Common myeloid progenitor, CD34-positive (primary cell): ENCODE data around the gene KRCC1.

Experiments used
- CTCF ChIA-PET: fragments of 350-600 bp; sonication (Branson Sonifier 250); formaldehyde crosslinking; loops from one replicate; lab custom pipeline; 2021; ENCODE audit warnings: antibody characterized with exemption; lab: Charles Lee
- POLR2A ChIA-PET: fragments of 350-600 bp; sonication (Branson Sonifier 250); formaldehyde crosslinking; loops from one replicate; lab custom pipeline; 2021; ENCODE audit warnings: antibody characterized with exemption; lab: Charles Lee
- DNase-seq, 3 donors: peaks; one replicate each; pipeline versions ENCODE4 v3.0.0 to v3.0.0-alpha.2; 2013
- H3K27ac ChIP-seq, 2 experiments: 1 replicate in 1 of 2; 2 replicates in 1 of 2; pipeline ENCODE4 v1.7.0; 2013; ENCODE audit warnings: inconsistent platforms in 2 of 2, low read length in 2 of 2, mild to moderate bottlenecking in 2 of 2, low read depth in 1 of 2, moderate library complexity in 1 of 2; ENCODE audit not compliant: severe bottlenecking in 2 of 2, insufficient read depth in 1 of 2, poor library complexity in 1 of 2
- H3K27me3 ChIP-seq, 5 experiments: replicated peaks in 2 of 5; 1 replicate in 3 of 5; 2 replicates in 2 of 5; pipeline versions ENCODE4 v1.6.1 to v1.7.0; 2013; ENCODE audit warnings: low read length in 4 of 5, mild to moderate bottlenecking in 2 of 5, moderate library complexity in 2 of 5, inconsistent platforms in 1 of 5; ENCODE audit not compliant: insufficient read depth in 5 of 5, control insufficient read depth in 4 of 5
- H3K36me3 ChIP-seq, 4 experiments: 1 replicate in 2 of 4; 2 replicates in 2 of 4; pipeline versions ENCODE4 v1.6.1 to v1.7.0; 2013; ENCODE audit warnings: low read length in 3 of 4, control low read depth in 1 of 4, mild to moderate bottlenecking in 1 of 4; ENCODE audit not compliant: control insufficient read depth in 4 of 4, insufficient read depth in 4 of 4
- H3K4me1 ChIP-seq, 4 experiments: 1 replicate in 3 of 4; 2 replicates in 1 of 4; pipeline versions ENCODE4 v1.6.1 to v1.7.1; 2013; ENCODE audit warnings: low read length in 3 of 4, mild to moderate bottlenecking in 3 of 4, control low read depth in 1 of 4, inconsistent platforms in 1 of 4, moderate library complexity in 1 of 4; ENCODE audit not compliant: control insufficient read depth in 4 of 4, insufficient read depth in 4 of 4; ENCODE audit errors: control extremely low read depth in 1 of 4
- H3K4me3 ChIP-seq, 7 experiments: 1 replicate in 4 of 7; 2 replicates in 3 of 7; pipeline versions ENCODE4 v1.5.1 to v1.7.0; 2013; ENCODE audit warnings: mild to moderate bottlenecking in 7 of 7, low read length in 6 of 7, moderate library complexity in 6 of 7, inconsistent platforms in 2 of 7, low read depth in 2 of 7, control low read depth in 1 of 7; ENCODE audit not compliant: insufficient read depth in 4 of 7, control insufficient read depth in 1 of 7; ENCODE audit errors: extremely low read depth in 1 of 7
- H3K9me3 ChIP-seq, 5 experiments: 1 replicate in 4 of 5; 2 replicates in 1 of 5; pipeline versions ENCODE4 v1.6.1 to v1.7.1; 2013; ENCODE audit warnings: low read length in 4 of 5, mild to moderate bottlenecking in 2 of 5, inconsistent platforms in 1 of 5, low read depth in 1 of 5, moderate library complexity in 1 of 5; ENCODE audit not compliant: control insufficient read depth in 4 of 5, insufficient read depth in 2 of 5; ENCODE audit errors: control extremely low read depth in 1 of 5
- WGBS: methylation state at CpG from one replicate; pipeline ENCODE4 v1.1.5; 2013; ENCODE audit not compliant: insufficient coverage; 5-methylcytosine and 5-hydroxymethylcytosine counted together

KRCC1 gene

DNA sequence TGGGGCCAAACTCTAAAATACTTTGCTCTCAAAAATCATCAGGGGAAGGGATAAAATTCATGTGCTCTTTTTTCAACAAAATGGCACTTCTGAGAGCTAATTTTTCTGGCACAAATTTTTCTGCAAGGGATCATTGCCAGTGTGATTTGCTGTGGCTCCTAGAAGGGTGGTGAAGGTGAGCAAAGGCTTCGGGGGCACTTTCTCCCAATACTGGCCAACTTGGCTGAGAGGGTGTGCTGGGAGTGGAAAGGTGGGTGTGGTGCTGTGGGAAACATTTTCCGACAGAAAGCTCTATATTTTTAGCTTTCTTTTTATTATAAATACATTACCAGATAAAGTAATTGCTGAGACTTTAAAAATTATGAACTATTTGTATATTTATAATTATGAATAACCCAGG lies 12.5 kb upstream of the KRCC1 start:
- CTCF ChIA-PET, result no interaction called here

DNA sequence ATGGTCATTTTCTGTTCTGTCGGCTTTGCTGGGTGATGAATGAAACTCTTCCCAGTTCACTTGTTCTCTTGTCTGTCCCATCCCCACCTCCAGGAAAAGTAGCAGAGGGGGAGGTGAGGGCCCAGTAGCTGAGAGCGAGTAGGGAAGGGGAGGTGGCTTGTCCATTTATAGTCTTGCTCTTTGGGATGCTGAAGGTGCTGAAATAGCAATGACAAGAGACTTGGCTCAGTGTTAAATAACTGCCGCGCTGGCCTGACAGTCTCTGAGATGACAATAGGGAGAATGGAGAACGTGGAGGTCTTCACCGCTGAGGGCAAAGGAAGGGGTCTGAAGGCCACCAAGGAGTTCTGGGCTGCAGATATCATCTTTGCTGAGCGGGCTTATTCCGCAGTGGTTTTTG lies 12.0 kb upstream of the KRCC1 start, which contains the start of gene SMYD1:
SMYD1 (plus strand) TSS at position 228 of the 400 bp plus-strand sequence; CDS start at position 268, 40 bp downstream.
- WGBS, result 98% methylated on average over 4 of the region's 8 CpGs

More for the DNA sequence above, 12.5 kb upstream of the KRCC1 start:
- Histone ChIP-seq H3K4me1 (peaks cover 0 to 2% (median under 1%) of the 10 kb centered on the region in 4 experiments), H3K27me3 (no peaks in the 10 kb centered on the region), H3K27ac (no peak overlapping the region), H3K4me3 (no peak overlapping the region), H3K36me3 (no peaks in the 10 kb centered on the region), H3K9me3 (no peaks in the 10 kb centered on the region)
- WGBS, result no CpG with 5 or more reads among the region's 2 CpGs
- POLR2A ChIA-PET, result no interaction called here
- DNase-seq, result no peak

DNA sequence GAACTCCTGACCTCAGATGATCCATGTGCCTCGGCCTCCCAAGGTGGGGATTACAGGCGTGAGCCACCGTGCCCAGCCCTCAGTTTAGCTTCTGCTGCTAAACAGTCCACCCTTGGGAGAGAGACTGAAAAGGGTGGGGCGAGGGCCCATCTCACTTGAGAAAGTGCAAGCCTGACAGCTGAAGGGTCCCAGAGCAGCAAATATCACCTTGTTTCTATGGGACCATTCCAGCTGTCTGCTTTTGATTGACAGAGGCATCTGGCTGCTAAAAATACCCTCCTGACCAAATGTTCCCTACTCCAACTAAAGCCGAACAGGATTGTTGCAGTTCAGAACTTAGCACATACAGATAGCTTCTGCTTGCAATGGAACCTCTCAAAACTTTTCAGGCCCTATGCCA lies 11.6 kb upstream of the KRCC1 start:
- POLR2A ChIA-PET, result no interaction called here
- Histone ChIP-seq H3K36me3 (no peaks in the 10 kb centered on the region), H3K27me3 (no peaks in the 10 kb centered on the region), H3K9me3 (no peaks in the 10 kb centered on the region), H3K27ac (no peak overlapping the region), H3K4me3 (no peak overlapping the region), H3K4me1 (peaks cover 0 to 8% (median 4%) of the 10 kb centered on the region in 4 experiments)
- 99% methylated on average over 5 of the region's 5 CpGs for WGBS
- no peak for DNase-seq
- CTCF ChIA-PET, result interaction anchor here (1.3 kb wide), 1 partner anchor 66 kb away, joined by 4 read pairs; no protein-coding TSS in a partner anchor

More for the DNA sequence above, 12.0 kb upstream of the KRCC1 start, which contains the start of gene SMYD1:
- H3K4me1 ChIP-seq, result peaks cover 0 to 6% (median 2%) of the 10 kb centered on the region in 4 experiments
- ChIA-PET POLR2A (no interaction called here), CTCF (no interaction called here)
- no peak within 1 kb of the TSS for H3K4me3 ChIP-seq
- H3K9me3 ChIP-seq, result no peaks in the 10 kb centered on the region
- H3K27me3 ChIP-seq, result no peaks in the 10 kb centered on the region
- H3K27ac ChIP-seq, result no peak within 1 kb of the TSS
- no peaks in the 10 kb centered on the region for H3K36me3 ChIP-seq
- no peak for DNase-seq

DNA sequence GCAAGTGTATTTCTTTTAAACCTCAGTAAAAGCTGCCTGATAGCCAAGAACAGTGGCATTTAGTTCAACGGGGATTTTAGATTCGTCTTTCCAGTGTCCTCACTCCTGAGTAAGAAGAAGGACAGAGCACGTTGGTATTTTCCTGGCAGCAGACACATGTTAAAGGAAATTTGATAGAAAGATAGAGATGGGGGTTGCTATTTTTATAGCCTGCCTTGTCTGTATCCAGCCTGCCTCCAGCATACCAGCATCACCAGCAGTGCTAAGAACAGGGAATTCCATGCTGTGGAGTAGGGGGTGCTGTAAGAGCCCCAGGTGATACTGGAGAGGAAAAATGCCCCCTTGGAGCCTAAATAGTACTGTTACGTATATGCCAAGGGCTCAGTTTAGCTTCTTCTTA lies 11.0 kb upstream of the KRCC1 start:
- no peaks in the 10 kb centered on the region for H3K36me3 ChIP-seq
- peaks cover 0 to 13% (median 6%) of the 10 kb centered on the region in 4 experiments for H3K4me1 ChIP-seq
- ChIA-PET POLR2A (no interaction called here), CTCF (interaction anchor here (1.0 to 1.3 kb wide), 2 partner anchors 16 to 65 kb away, joined by 3 to 4 read pairs; no protein-coding TSS in a partner anchor)
- 71% methylated on average over 1 of the region's 4 CpGs for WGBS
- H3K27ac ChIP-seq, result no peak overlapping the region
- H3K9me3 ChIP-seq, result no peaks in the 10 kb centered on the region
- no peak for DNase-seq
- no peak overlapping the region for H3K4me3 ChIP-seq
- no peaks in the 10 kb centered on the region for H3K27me3 ChIP-seq

DNA sequence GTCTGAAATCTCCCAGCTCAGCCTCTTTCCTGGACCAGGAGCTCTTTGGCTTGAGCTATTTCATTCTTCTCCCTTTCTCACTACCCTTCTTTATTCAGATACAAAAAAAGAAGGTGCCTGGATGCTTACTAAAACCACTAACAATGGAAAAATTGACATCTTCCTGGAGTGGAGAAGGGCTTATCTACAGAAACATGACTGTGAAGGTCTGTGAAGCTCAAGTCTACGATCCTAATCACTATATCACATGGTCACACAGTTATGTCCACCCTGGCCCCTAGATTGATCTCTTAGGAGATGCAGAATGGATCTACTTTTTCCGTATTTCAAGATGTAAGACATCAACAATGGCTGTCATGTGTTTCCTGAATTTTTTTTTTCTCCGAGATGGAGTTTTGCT lies 5.7 kb upstream of the KRCC1 start:
- DNase-seq, result no peak
- H3K36me3 ChIP-seq, result no peaks in the 10 kb centered on the region
- CTCF ChIA-PET, result interaction anchor here (0.9 to 4.9 kb wide), 19 partner anchors 10 to 133 kb away, joined by 3 to 63 read pairs (median 4); no protein-coding TSS in a partner anchor
- H3K27me3 ChIP-seq, result no peaks in the 10 kb centered on the region
- no peak overlapping the region for H3K4me3 ChIP-seq
- no peak overlapping the region for H3K27ac ChIP-seq
- WGBS, result 82% methylated on average over 3 of the region's 3 CpGs
- peaks cover 1 to 19% (median 7%) of the 10 kb centered on the region in 4 experiments for H3K4me1 ChIP-seq
- no peaks in the 10 kb centered on the region for H3K9me3 ChIP-seq
- POLR2A ChIA-PET, result interaction anchor here (0.6 kb wide), 1 partner anchor 16 kb away, joined by 4 read pairs; no protein-coding TSS in a partner anchor

DNA sequence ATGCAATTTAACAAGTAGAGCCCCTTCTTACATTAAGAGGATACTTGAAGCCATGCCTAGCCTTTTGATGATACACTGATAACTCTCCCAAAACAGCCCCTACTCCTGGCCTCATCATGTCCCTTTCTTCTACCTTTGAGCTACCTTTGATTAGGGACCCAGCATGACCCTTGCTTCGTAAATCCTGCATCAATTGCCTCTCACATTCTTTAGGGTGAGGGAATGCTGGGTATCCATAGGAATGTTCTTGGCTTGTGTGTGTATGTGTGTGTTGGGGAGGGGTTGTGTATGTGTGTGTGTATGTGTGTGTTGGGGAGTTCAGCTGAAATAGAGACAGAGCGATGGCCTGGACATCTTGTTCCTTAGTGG lies 5.3 kb upstream of the KRCC1 start:
- Histone ChIP-seq H3K36me3 (no peaks in the 10 kb centered on the region), H3K27me3 (no peaks in the 10 kb centered on the region), H3K9me3 (no peaks in the 10 kb centered on the region), H3K4me1 (peaks cover 5 to 23% (median 9%) of the 10 kb centered on the region in 4 experiments), H3K27ac (no peak overlapping the region), H3K4me3 (no peak overlapping the region)
- DNase-seq, result no peak
- ChIA-PET CTCF (interaction anchor here (0.7 to 4.9 kb wide), 27 partner anchors 8 to 133 kb away, joined by 3 to 63 read pairs (median 4); no protein-coding TSS in a partner anchor), POLR2A (interaction anchor here (0.6 kb wide), 1 partner anchor 16 kb away, joined by 4 read pairs; no protein-coding TSS in a partner anchor)
- WGBS, result no CpG with 5 or more reads among the region's 2 CpGs
